Osteoblast (primary cell): ENCODE results near the gene PTPRN2. TPM values are rescaled to one million over a fixed set of nuclear protein-coding genes. Genes with fewer than 3 reads are reported as not detected.

ENCODE experiments used
- DNase-seq: peaks from one replicate; pipeline ENCODE4 v3.0.0; 2011; ENCODE audit warnings: low spot score, mixed read lengths; ENCODE audit not compliant: insufficient read length; ENCODE audit errors: missing footprints
- H2AFZ ChIP-seq: 2 replicates; pipeline ENCODE4 v1.6.0; 2011; ENCODE audit warnings: mild to moderate bottlenecking, low read length
- H3K27ac ChIP-seq: 2 replicates; pipeline ENCODE4 v1.5.1; 2011; ENCODE audit warnings: mild to moderate bottlenecking, low read depth, low read length, moderate library complexity
- H3K27me3 ChIP-seq: 2 replicates; pipeline ENCODE4 v1.6.0; 2012; ENCODE audit warnings: mild to moderate bottlenecking, control low read depth, inconsistent platforms, low read length, moderate library complexity; ENCODE audit not compliant: insufficient read depth
- H3K36me3 ChIP-seq: 2 replicates; pipeline ENCODE4 v1.5.1; 2011; ENCODE audit warnings: mild to moderate bottlenecking, low read length, control low read depth, moderate library complexity; ENCODE audit not compliant: insufficient read depth
- H3K4me1 ChIP-seq: 2 replicates; pipeline ENCODE4 v1.5.1; 2011; ENCODE audit warnings: mild to moderate bottlenecking, low read length, control low read depth, moderate library complexity; ENCODE audit not compliant: insufficient read depth
- H3K4me2 ChIP-seq: 2 replicates; pipeline ENCODE4 v1.6.0; 2011; ENCODE audit warnings: mild to moderate bottlenecking, low read length; ENCODE audit not compliant: insufficient read depth
- H3K4me3 ChIP-seq: fragments of 200-600 bp; sonication (generic); 3 replicates; pipeline ENCODE4 v1.5.1; 2012; ENCODE audit warnings: mild to moderate bottlenecking, low read length, inconsistent platforms; ENCODE audit not compliant: insufficient read depth
- H3K79me2 ChIP-seq: 2 replicates; pipeline ENCODE4 v1.6.0; 2012; ENCODE audit warnings: mild to moderate bottlenecking, low read length, control low read depth, inconsistent platforms; ENCODE audit not compliant: insufficient read depth
- H3K9me3 ChIP-seq: 2 replicates; pipeline ENCODE4 v1.5.1; 2011; ENCODE audit warnings: low read depth, low read length, control low read depth
- H4K20me1 ChIP-seq: 2 replicates; pipeline ENCODE4 v1.6.0; 2012; ENCODE audit warnings: mild to moderate bottlenecking, low read length, control low read depth; ENCODE audit not compliant: insufficient read depth
- CTCF ChIP-seq: IDR thresholded peaks from 2 replicates; pipeline ENCODE4 v1.5.1; 2011; ENCODE audit warnings: mild to moderate bottlenecking, low read depth, low read length, moderate library complexity; ENCODE audit errors: extremely low read depth
- total RNA-seq: library from RNA; depleted of rRNA; stranded (reverse); fragments of >200 nt; gene quantifications from 2 replicates; pipeline ENCODE4 v1.2.3, GENCODE V29; 2012

PTPRN2 gene
- total RNA-seq, 1 donor: 0.36 TPM

GRCh38 chr7:157807510-157807909 lies 780.1 kb downstream of the PTPRN2 start:
- no peaks in the 10 kb centered on the region for H4K20me1 ChIP-seq
- peaks cover 3% of the 10 kb centered on the region for H3K9me3 ChIP-seq
- TF ChIP-seq CTCF: no peak
- no peak overlapping the region for H2AFZ ChIP-seq
- H3K4me1 ChIP-seq: no peaks in the 10 kb centered on the region
- no peaks in the 10 kb centered on the region for H3K36me3 ChIP-seq
- H3K79me2 ChIP-seq: no peaks in the 10 kb centered on the region
- no peak overlapping the region for H3K27ac ChIP-seq
- DNase-seq: no peak
- no peak overlapping the region for H3K4me2 ChIP-seq
- H3K4me3 ChIP-seq: no peak overlapping the region
- no peaks in the 10 kb centered on the region for H3K27me3 ChIP-seq

GRCh38 chr7:157806711-157807110 lies 780.9 kb downstream of the PTPRN2 start:
- H4K20me1 ChIP-seq: no peaks in the 10 kb centered on the region

GRCh38 chr7:157805713-157806112 lies 781.9 kb downstream of the PTPRN2 start:
- Histone ChIP-seq H3K79me2 (no peaks in the 10 kb centered on the region), H3K4me2 (no peak overlapping the region), H4K20me1 (no peaks in the 10 kb centered on the region), H3K4me1 (no peaks in the 10 kb centered on the region), H3K36me3 (no peaks in the 10 kb centered on the region), H3K27ac (no peak overlapping the region), H2AFZ (no peak overlapping the region), H3K9me3 (peaks cover 3% of the 10 kb centered on the region), H3K27me3 (no peaks in the 10 kb centered on the region), H3K4me3 (no peak overlapping the region)
- TF ChIP-seq CTCF: no peak
- DNase-seq: no peak

More at GRCh38 chr7:157806711-157807110, 780.9 kb downstream of the PTPRN2 start:
- DNase-seq: no peak
- Histone ChIP-seq H3K27ac (no peak overlapping the region), H3K79me2 (no peaks in the 10 kb centered on the region), H3K27me3 (no peaks in the 10 kb centered on the region), H3K4me3 (no peak overlapping the region), H3K9me3 (peaks cover 3% of the 10 kb centered on the region), H3K4me2 (no peak overlapping the region), H3K4me1 (no peaks in the 10 kb centered on the region), H2AFZ (no peak overlapping the region), H3K36me3 (no peaks in the 10 kb centered on the region)
- no peak for TF ChIP-seq CTCF

GRCh38 chr7:157803906-157804305 lies 783.7 kb downstream of the PTPRN2 start:
- Histone ChIP-seq H4K20me1 (no peaks in the 10 kb centered on the region), H3K4me3 (no peak overlapping the region), H2AFZ (no peak overlapping the region), H3K27me3 (no peaks in the 10 kb centered on the region), H3K36me3 (no peaks in the 10 kb centered on the region), H3K9me3 (peaks cover 3% of the 10 kb centered on the region), H3K27ac (no peak overlapping the region), H3K4me1 (no peaks in the 10 kb centered on the region), H3K79me2 (no peaks in the 10 kb centered on the region), H3K4me2 (no peak overlapping the region)
- no peak for TF ChIP-seq CTCF
- no peak for DNase-seq
